CD14-positive monocyte (primary cell): ENCODE results near the gene SGCG. TPM values are rescaled to one million over a fixed set of nuclear protein-coding genes. Genes with fewer than 3 reads are reported as not detected.

Source experiments
- DNase-seq, 3 donors: peaks; one replicate each; pipeline ENCODE4 v3.0.0-alpha.2; 2011 to 2022
- H2AFZ ChIP-seq: 2 replicates; pipeline ENCODE4 v1.6.0; 2012; ENCODE audit warnings: mild to moderate bottlenecking, low read depth, low read length, inconsistent platforms; ENCODE audit not compliant: insufficient read depth, poor library complexity, severe bottlenecking
- H3K27ac ChIP-seq, 2 donors: 1 replicate in 1 of 2; 2 replicates in 1 of 2; pipeline ENCODE4 v1.5.1; 2012 to 2013; ENCODE audit warnings: low read length in 2 of 2, control low read depth in 1 of 2, inconsistent platforms in 1 of 2, low read depth in 1 of 2, mild to moderate bottlenecking in 1 of 2
- H3K27me3 ChIP-seq, 2 donors: one replicate each; pipeline versions ENCODE4 v1.6.0 to v1.6.1; 2011 to 2013; ENCODE audit warnings: low read length in 2 of 2; ENCODE audit not compliant: control insufficient read depth in 2 of 2, insufficient read depth in 2 of 2
- H3K36me3 ChIP-seq, 2 donors: replicated peaks in 1 of 2; 1 replicate in 1 of 2; 2 replicates in 1 of 2; pipeline versions ENCODE4 v1.5.1 to v1.6.1; 2012 to 2013; ENCODE audit warnings: low read length in 2 of 2, control low read depth in 1 of 2, inconsistent platforms in 1 of 2, mild to moderate bottlenecking in 1 of 2; ENCODE audit not compliant: insufficient read depth in 2 of 2, control insufficient read depth in 1 of 2
- H3K4me1 ChIP-seq, 2 donors: 1 replicate in 1 of 2; 2 replicates in 1 of 2; pipeline versions ENCODE4 v1.5.1 to v1.6.1; 2012 to 2013; ENCODE audit warnings: low read length in 2 of 2, control low read depth in 1 of 2, inconsistent platforms in 1 of 2, mild to moderate bottlenecking in 1 of 2, moderate library complexity in 1 of 2; ENCODE audit not compliant: insufficient read depth in 2 of 2, control insufficient read depth in 1 of 2
- H3K4me2 ChIP-seq: replicated peaks from 2 replicates; pipeline ENCODE3; 2012; ENCODE audit warnings: low read length, moderate library complexity, mild to moderate bottlenecking; ENCODE audit not compliant: poor library complexity, severe bottlenecking; ENCODE audit errors: extremely low read depth
- H3K4me3 ChIP-seq, 3 experiments: fragments of 200-600 bp in 1 of 3; sonication (generic) in 1 of 3; replicated peaks in 1 of 3; 1 replicate in 2 of 3; 2 replicates in 1 of 3; pipeline ENCODE4 v1.5.1; 2011 to 2013; ENCODE audit warnings: low read length in 3 of 3, mild to moderate bottlenecking in 3 of 3, control low read depth in 2 of 3, low read depth in 2 of 3, inconsistent platforms in 1 of 3, moderate library complexity in 1 of 3
- H3K79me2 ChIP-seq: 2 replicates; pipeline ENCODE4 v1.6.0; 2012; ENCODE audit warnings: mild to moderate bottlenecking, control low read depth, inconsistent platforms, low read length, moderate library complexity; ENCODE audit not compliant: insufficient read depth
- H3K9ac ChIP-seq: 2 replicates; pipeline ENCODE4 v1.6.0; 2017; ENCODE audit warnings: low read length, mild to moderate bottlenecking; ENCODE audit not compliant: insufficient read depth, poor library complexity, severe bottlenecking
- H3K9me3 ChIP-seq, 2 donors: replicated peaks in 1 of 2; 1 replicate in 1 of 2; 2 replicates in 1 of 2; pipeline versions ENCODE4 v1.5.1 to v1.6.1; 2012 to 2013; ENCODE audit warnings: low read length in 2 of 2, control low read depth in 1 of 2; ENCODE audit not compliant: control insufficient read depth in 1 of 2, insufficient read depth in 1 of 2
- H4K20me1 ChIP-seq: 2 replicates; pipeline ENCODE4 v1.6.0; 2012; ENCODE audit warnings: mild to moderate bottlenecking, low read length, control low read depth, moderate library complexity; ENCODE audit not compliant: insufficient read depth
- H3K27ac Mint-ChIP-seq, 7 donors: one replicate each; pipeline ENCODE4 v1.8.0; 2020; ENCODE audit warnings: mild to moderate bottlenecking in 7 of 7, mixed read lengths in 7 of 7, moderate library complexity in 6 of 7, inconsistent platforms in 2 of 7
- H3K27me3 Mint-ChIP-seq, 3 donors: one replicate each; pipeline ENCODE4 v1.8.0; 2021 to 2022; ENCODE audit warnings: low read depth in 3 of 3, mild to moderate bottlenecking in 3 of 3, mixed read lengths in 3 of 3, moderate library complexity in 3 of 3, inconsistent platforms in 1 of 3
- H3K36me3 Mint-ChIP-seq, 2 donors: one replicate each; pipeline ENCODE4 v1.8.0; 2020; ENCODE audit warnings: mixed read lengths in 2 of 2, inconsistent platforms in 1 of 2, mild to moderate bottlenecking in 1 of 2
- H3K4me1 Mint-ChIP-seq: one replicate; pipeline ENCODE4 v1.8.0; 2020; ENCODE audit warnings: mild to moderate bottlenecking, mixed read lengths
- H3K4me3 Mint-ChIP-seq, 2 donors: one replicate each; pipeline ENCODE4 v1.8.0; 2020; ENCODE audit warnings: mild to moderate bottlenecking in 2 of 2, mixed read lengths in 2 of 2, moderate library complexity in 1 of 2
- H3K9me3 Mint-ChIP-seq, 7 donors: one replicate each; pipeline ENCODE4 v1.8.0; 2020 to 2022; ENCODE audit warnings: mixed read lengths in 7 of 7, mild to moderate bottlenecking in 6 of 7, moderate library complexity in 6 of 7, inconsistent platforms in 2 of 7
- CTCF ChIP-seq: fragments of 200-600 bp; IDR thresholded peaks from one replicate; pipeline ENCODE4 v1.8.0; 2022; ENCODE audit warnings: antibody characterized with exemption, mild to moderate bottlenecking
- WGBS: methylation state at CpG from one replicate; pipeline ENCODE4 v1.1.5; 2013; ENCODE audit warnings: missing lambda C conversion rate; ENCODE audit not compliant: insufficient coverage; 5-methylcytosine and 5-hydroxymethylcytosine counted together
- intact Hi-C, 2 donors: fragments of 100-400 bp; cut with micrococcal nuclease; formaldehyde crosslinking; loops; one replicate each; pipeline versions ENCODE4 v1.15.0 to v1.15.1; 2023
- polyA plus RNA-seq, 3 donors: library from polyadenylated mRNA; depleted of rRNA in 1 of 3; unstranded in 2 of 3; stranded (reverse) in 1 of 3; fragments of 300-500 nt in 2 of 3; fragments of >200 nt in 1 of 3; fragmentation: Illumina TruSeq in 2 of 3; gene quantifications; 1 replicate in 2 of 3; 2 replicates in 1 of 3; pipeline ENCODE4 v1.2.3, GENCODE V29; 2012 to 2021

SGCG gene
- polyA plus RNA-seq, 3 donors = not detected

DNA sequence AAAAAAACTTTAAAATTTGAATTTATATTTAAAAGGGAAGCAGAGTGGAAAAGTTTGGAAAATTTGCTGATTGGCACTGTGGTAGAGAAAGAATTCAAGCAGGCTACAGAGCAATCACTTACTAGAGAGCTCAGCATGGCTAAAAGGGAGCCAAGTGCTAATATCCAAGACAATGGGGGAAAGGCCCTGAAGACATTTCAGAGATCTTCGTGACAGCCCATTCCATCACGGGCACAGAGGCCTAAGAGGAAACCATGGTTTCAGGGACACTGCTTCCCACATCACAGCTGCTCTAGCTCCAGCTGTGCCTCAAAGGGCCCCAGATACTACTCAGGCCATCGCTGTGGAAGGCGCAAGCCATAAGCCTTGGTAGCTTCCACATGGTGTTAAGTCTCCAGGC is 73.7 kb downstream of the SGCG start:
- intact Hi-C loops = no loop called here
- no peak for TF ChIP-seq CTCF

DNA sequence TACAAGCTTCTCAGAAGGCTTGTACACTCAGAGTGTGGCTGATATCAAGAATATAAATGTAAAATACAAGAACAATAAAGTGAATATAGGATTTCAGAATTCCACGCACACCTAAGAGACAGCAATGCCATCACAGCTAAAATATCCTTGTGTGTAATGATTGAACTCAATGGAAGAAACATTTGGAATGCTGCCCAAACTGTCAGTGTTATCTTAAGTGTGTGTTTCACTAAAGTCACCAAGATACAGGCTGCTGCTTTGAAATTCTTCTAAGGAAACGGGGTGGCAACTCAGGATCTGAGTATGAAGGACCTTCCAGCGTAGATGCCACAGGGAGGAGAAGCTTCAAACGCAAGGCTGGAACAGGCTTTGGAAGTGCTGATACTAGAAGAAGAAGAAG is 86.8 kb downstream of the SGCG start:
- no peaks in the 10 kb centered on the region for H3K27me3 ChIP-seq
- Mint-ChIP-seq H3K4me3 (no peak overlapping the region), H3K27ac (no peak overlapping the region), H3K36me3 (no peaks in the 10 kb centered on the region), H3K9me3 (peaks cover 0 to 4% (median 2%) of the 10 kb centered on the region in 7 donors), H3K27me3 (peaks cover 0 to 2% (median 0%) of the 10 kb centered on the region in 3 donors), H3K4me1 (no peaks in the 10 kb centered on the region)
- no peak overlapping the region for H3K27ac ChIP-seq
- no peaks in the 10 kb centered on the region for H3K9me3 ChIP-seq
- H3K4me2 ChIP-seq = no peak overlapping the region
- DNase-seq = no peak
- no peaks in the 10 kb centered on the region for H3K79me2 ChIP-seq
- H3K9ac ChIP-seq = no peak overlapping the region
- H2AFZ ChIP-seq = no peak overlapping the region
- intact Hi-C loops = no loop called here
- H3K4me1 ChIP-seq = no peaks in the 10 kb centered on the region
- H3K36me3 ChIP-seq = no peaks in the 10 kb centered on the region
- no peak for TF ChIP-seq CTCF
- 60% methylated on average over 1 of the region's 4 CpGs for WGBS
- no peak overlapping the region for H3K4me3 ChIP-seq
- H4K20me1 ChIP-seq = no peaks in the 10 kb centered on the region

More for the DNA sequence above, 73.7 kb downstream of the SGCG start:
- Histone ChIP-seq H2AFZ (no peak overlapping the region), H4K20me1 (no peaks in the 10 kb centered on the region), H3K4me3 (no peak overlapping the region), H3K27me3 (no peaks in the 10 kb centered on the region), H3K4me2 (no peak overlapping the region), H3K36me3 (no peaks in the 10 kb centered on the region), H3K9ac (no peak overlapping the region), H3K9me3 (peaks cover 0 to 4% of the 10 kb centered on the region in 2 donors), H3K4me1 (no peaks in the 10 kb centered on the region), H3K79me2 (no peaks in the 10 kb centered on the region), H3K27ac (no peak overlapping the region)
- H3K36me3 Mint-ChIP-seq = no peaks in the 10 kb centered on the region
- no peak overlapping the region for H3K4me3 Mint-ChIP-seq
- no peak for DNase-seq
- no peaks in the 10 kb centered on the region for H3K27me3 Mint-ChIP-seq
- no peak overlapping the region for H3K27ac Mint-ChIP-seq
- no peaks in the 10 kb centered on the region for H3K4me1 Mint-ChIP-seq
- WGBS = 95% methylated on average over 4 of the region's 4 CpGs
- peaks cover 0 to 16% (median 7%) of the 10 kb centered on the region in 7 donors for H3K9me3 Mint-ChIP-seq
